PC-3 (cell line): ENCODE measurements around the gene ASAP3. TPM values are rescaled to one million over a fixed set of nuclear protein-coding genes. Genes with fewer than 3 reads are reported as not detected.

Experiments
- ATAC-seq: fragments of 200-7000 bp; cut with Tn5 transposase; 2 replicates; pipeline ENCODE4 v1.9.1; 2020; ENCODE audit warnings: mild to moderate bottlenecking, moderate library complexity
- Bru-seq: library from RNA; stranded (reverse); fragments of 400-500 nt; gene quantifications from one replicate; lab custom pipeline; 2021; lab: Mats Ljungman, UMichigan
- BruChase-seq, 2 experiments: library from RNA; stranded (reverse); fragments of 400-500 nt; gene quantifications; one replicate each; lab custom pipeline; 2021; lab: Mats Ljungman, UMichigan
- BruUV-seq: library from RNA; stranded (reverse); fragments of 400-500 nt; replicated peaks from 2 replicates; lab custom pipeline; 2021; lab: Mats Ljungman, UMichigan
- CTCF ChIA-PET: fragments of 300-600 bp; sonication (Branson Sonifier 250); formaldehyde crosslinking; loops from one replicate; lab custom pipeline; 2022; ENCODE audit warnings: antibody characterized with exemption; lab: Charles Lee
- POLR2A ChIA-PET: fragments of 300-600 bp; sonication (Branson Sonifier 250); formaldehyde crosslinking; loops from one replicate; lab custom pipeline; 2022; ENCODE audit warnings: antibody characterized with exemption; ENCODE audit not compliant: unreplicated experiment; lab: Charles Lee
- DNase-seq: peaks from one replicate; pipeline ENCODE4 v3.0.0-alpha.2; 2015
- H2AFZ ChIP-seq: fragments of 300-600 bp; sonication (generic); 2 replicates; pipeline ENCODE4 v1.6.0; 2016; ENCODE audit warnings: antibody characterized with exemption, low read length
- H3F3A ChIP-seq: fragments of 300-600 bp; sonication (generic); one replicate; pipeline ENCODE4 v1.6.0; 2017; ENCODE audit warnings: antibody characterized with exemption, low read length, control low read depth, mild to moderate bottlenecking; ENCODE audit not compliant: unreplicated experiment
- H3K27ac ChIP-seq: fragments of 300-600 bp; sonication (generic); 2 replicates; pipeline ENCODE4 v1.5.1; 2016; ENCODE audit warnings: mild to moderate bottlenecking, low read length
- H3K27me3 ChIP-seq: fragments of 300-600 bp; sonication (generic); 2 replicates; pipeline ENCODE4 v1.6.1; 2016; ENCODE audit warnings: low read length, mixed read lengths
- H3K36me3 ChIP-seq: fragments of 300-600 bp; sonication (generic); 2 replicates; pipeline ENCODE4 v1.6.1; 2016; ENCODE audit warnings: low read depth, mixed run types, low read length, mixed read lengths
- H3K4me1 ChIP-seq: fragments of 300-600 bp; sonication (generic); 2 replicates; pipeline ENCODE4 v1.5.1; 2016; ENCODE audit warnings: low read length; ENCODE audit not compliant: insufficient read depth
- H3K4me2 ChIP-seq: fragments of 300-600 bp; sonication (generic); 2 replicates; pipeline ENCODE4 v1.6.0; 2016; ENCODE audit warnings: low read length
- H3K4me3 ChIP-seq: fragments of 300-600 bp; sonication (generic); 2 replicates; pipeline ENCODE4 v1.5.1; 2016; ENCODE audit warnings: mild to moderate bottlenecking, low read length, mixed read lengths
- H3K79me2 ChIP-seq: fragments of 300-600 bp; sonication (generic); 2 replicates; pipeline ENCODE4 v1.6.1; 2017; ENCODE audit warnings: low read length, mixed read lengths
- H3K9ac ChIP-seq: fragments of 300-600 bp; sonication (generic); 2 replicates; pipeline ENCODE4 v1.6.0; 2016; ENCODE audit warnings: mild to moderate bottlenecking, low read length
- H3K9me2 ChIP-seq: fragments of 300-600 bp; sonication (generic); replicated peaks from 2 replicates; pipeline ENCODE4 v1.6.1; 2016; ENCODE audit warnings: mixed run types, low read length, mixed read lengths
- H3K9me3 ChIP-seq: fragments of 300-600 bp; sonication (generic); 2 replicates; pipeline ENCODE4 v1.6.1; 2016; ENCODE audit warnings: low read length, mixed read lengths
- H4K20me1 ChIP-seq: fragments of 300-600 bp; sonication (generic); 2 replicates; pipeline ENCODE4 v1.6.1; 2016; ENCODE audit warnings: low read length, mixed read lengths
- CTCF ChIP-seq: fragments of 300-600 bp; sonication (generic); conservative IDR thresholded peaks from 2 replicates; pipeline ENCODE4 v1.5.1; 2017; ENCODE audit warnings: antibody characterized with exemption, low read depth, mild to moderate bottlenecking, low read length
- EZH2 ChIP-seq: fragments of 300-600 bp; sonication (generic); IDR thresholded peaks from one replicate; pipeline ENCODE4 v1.6.1; 2017; ENCODE audit warnings: antibody characterized with exemption, mild to moderate bottlenecking, low read length; ENCODE audit not compliant: unreplicated experiment
- EZH2phosphoT487 ChIP-seq: fragments of 300-600 bp; sonication (generic); IDR thresholded peaks from 2 replicates; pipeline ENCODE4 v1.6.1; 2018; ENCODE audit warnings: mild to moderate bottlenecking, antibody characterized with exemption, low read length, borderline replicate concordance
- intact Hi-C: fragments of 100-400 bp; cut with micrococcal nuclease; formaldehyde crosslinking; loops from 2 replicates; pipeline ENCODE4 v1.9.0; 2023
- long read RNA-seq: library from polyadenylated mRNA; unstranded; transcript quantifications from one replicate; pipeline ENCODE4 v2.0.0, GENCODE V29; 2021; ENCODE audit not compliant: unreplicated experiment
- total RNA-seq: library from RNA; depleted of rRNA; stranded (reverse); fragments of >200 nt; gene quantifications from 2 replicates; pipeline ENCODE4 v1.2.3, GENCODE V29; 2014; rRNA removed

The ASAP3 gene
- total RNA-seq (12.8 and 17.0 TPM in 2 replicates), Bru-seq, nascent RNA (percentile 57 among the genes with signal in this experiment), BruChase-seq, experiment 1, labeled RNA remaining after a 6-hour chase (percentile 55 among the genes with signal in this experiment), BruChase-seq, experiment 2, labeled RNA remaining after a 2-hour chase (percentile 58 among the genes with signal in this experiment)
- long read RNA-seq, full-length matches to known transcripts = 9 of 57 reads
- long read RNA-seq, partial matches to known transcripts = 31 of 57 reads
- long read RNA-seq, other reads (novel, unspliced or antisense) = 17 of 57 reads

GRCh38 chr1:23483321-23484252 lies at the start of gene ASAP3:
TSS of gene ASAP3 (minus strand) at chr1:23484179. CDS start at chr1:23484133, 46 bp downstream.
- no peaks in the 10 kb centered on the region for H3K36me3 ChIP-seq
- peak within 1 kb of the TSS; percentile 91 for H2AFZ ChIP-seq
- H3K27ac ChIP-seq = no peak within 1 kb of the TSS
- CTCF ChIA-PET = interaction anchor here (0.6 to 1.5 kb wide), 4 partner anchors 14 to 80 kb away, joined by 3 to 18 read pairs (median 4); no protein-coding TSS in a partner anchor
- DNase-seq (peak; percentile 29), ATAC-seq (0 out of 2 replicates have a peak, but pooled peaks have one; percentile 2)
- no peaks in the 10 kb centered on the region for H3K9me2 ChIP-seq
- H3K4me2 ChIP-seq = peak within 1 kb of the TSS; percentile 94
- no peaks in the 10 kb centered on the region for H3K9me3 ChIP-seq
- H3K4me1 ChIP-seq = peaks cover 20% of the 10 kb centered on the region
- H3K27me3 ChIP-seq = no peaks in the 10 kb centered on the region
- H3K4me3 ChIP-seq = peak within 1 kb of the TSS; percentile 76
- BruUV-seq = no TSS peak
- no peak for TF ChIP-seq CTCF
- TF ChIP-seq EZH2 = no peak
- TF ChIP-seq EZH2phosphoT487 = no peak
- H3K79me2 ChIP-seq = no peaks in the 10 kb centered on the region
- H4K20me1 ChIP-seq = no peaks in the 10 kb centered on the region
- H3K9ac ChIP-seq = peak within 1 kb of the TSS; percentile 43
- intact Hi-C loops = loop anchor here (2.0 kb wide), 1 partner anchor 61 kb away; no protein-coding TSS in a partner anchor
- POLR2A ChIA-PET = no interaction called here
- no peaks in the 10 kb centered on the region for H3F3A ChIP-seq

- ATAC-seq (no peak), DNase-seq (peak; percentile 13)
- Histone ChIP-seq H3K4me1 (peaks cover 35% of the 10 kb centered on the region), H4K20me1 (no peaks in the 10 kb centered on the region), H3K79me2 (peaks cover 15% of the 10 kb centered on the region), H3K9me2 (no peaks in the 10 kb centered on the region), H3K4me2 (no peak overlapping the region), H3K27ac (no peak overlapping the region), H3K27me3 (no peaks in the 10 kb centered on the region), H3K36me3 (no peaks in the 10 kb centered on the region), H3K4me3 (no peak overlapping the region), H2AFZ (no peak overlapping the region), H3K9me3 (no peaks in the 10 kb centered on the region), H3F3A (no peaks in the 10 kb centered on the region), H3K9ac (no peak overlapping the region)
- TF ChIP-seq CTCF (no peak), EZH2 (no peak), EZH2phosphoT487 (no peak)
- ChIA-PET POLR2A (no interaction called here), CTCF (no interaction called here)
- BruUV-seq = no TSS peak
- intact Hi-C loops = no loop called here
Measured at GRCh38 chr1:23533246-23534023, 49.5 kb upstream of the ASAP3 start.
